GM06990 (cell line): ENCODE data around the gene ARF3.
"Not testable (repeated sequence)": the region's sequence is repeated elsewhere in the genome, so short reads cannot be mapped to it uniquely, and the experiment has no call there.

Experiments
- DNase-seq: peaks from one replicate; pipeline ENCODE4 v3.0.0-alpha.2; 2011; ENCODE audit not compliant: insufficient read length; ENCODE audit errors: extremely low read depth
- H3K27me3 ChIP-seq: replicated peaks from 2 replicates; pipeline ENCODE4 v1.6.0; 2011; ENCODE audit warnings: low read length; ENCODE audit not compliant: control insufficient read depth, insufficient read depth
- H3K36me3 ChIP-seq: 2 replicates; pipeline ENCODE4 v1.5.1; 2011; ENCODE audit warnings: low read length; ENCODE audit not compliant: control insufficient read depth, insufficient read depth
- H3K4me3 ChIP-seq: replicated peaks from 2 replicates; pipeline ENCODE4 v1.5.1; 2011; ENCODE audit warnings: low read depth, mild to moderate bottlenecking, control low read depth, low read length
- TF ChIP-seq, protein P1 (sequence below): IDR thresholded peaks from 2 replicates; pipeline ENCODE4 v1.5.1; 2011; ENCODE audit warnings: low read length, control low read depth, mild to moderate bottlenecking, inconsistent platforms; ENCODE audit not compliant: insufficient read depth, poor library complexity, severe bottlenecking

Gene ARF3

GRCh38 chr12:48925304-48926011, 31.8 kb downstream of the ARF3 start, which contains the start of gene FKBP11:
FKBP11 (minus strand) TSS chr12:48925492; CDS start chr12:48925428, 64 bp downstream.
- Histone ChIP-seq H3K36me3 (peaks cover 13% of the 10 kb centered on the region), H3K4me3 (peak within 1 kb of the TSS; percentile 81), H3K27me3 (no peaks in the 10 kb centered on the region)
- TF ChIP-seq, protein P1, sequence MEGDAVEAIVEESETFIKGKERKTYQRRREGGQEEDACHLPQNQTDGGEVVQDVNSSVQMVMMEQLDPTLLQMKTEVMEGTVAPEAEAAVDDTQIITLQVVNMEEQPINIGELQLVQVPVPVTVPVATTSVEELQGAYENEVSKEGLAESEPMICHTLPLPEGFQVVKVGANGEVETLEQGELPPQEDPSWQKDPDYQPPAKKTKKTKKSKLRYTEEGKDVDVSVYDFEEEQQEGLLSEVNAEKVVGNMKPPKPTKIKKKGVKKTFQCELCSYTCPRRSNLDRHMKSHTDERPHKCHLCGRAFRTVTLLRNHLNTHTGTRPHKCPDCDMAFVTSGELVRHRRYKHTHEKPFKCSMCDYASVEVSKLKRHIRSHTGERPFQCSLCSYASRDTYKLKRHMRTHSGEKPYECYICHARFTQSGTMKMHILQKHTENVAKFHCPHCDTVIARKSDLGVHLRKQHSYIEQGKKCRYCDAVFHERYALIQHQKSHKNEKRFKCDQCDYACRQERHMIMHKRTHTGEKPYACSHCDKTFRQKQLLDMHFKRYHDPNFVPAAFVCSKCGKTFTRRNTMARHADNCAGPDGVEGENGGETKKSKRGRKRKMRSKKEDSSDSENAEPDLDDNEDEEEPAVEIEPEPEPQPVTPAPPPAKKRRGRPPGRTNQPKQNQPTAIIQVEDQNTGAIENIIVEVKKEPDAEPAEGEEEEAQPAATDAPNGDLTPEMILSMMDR: no peak
- peak; percentile 75 for DNase-seq

GRCh38 chr12:48924617-48925303, 32.5 kb downstream of the ARF3 start:
- peak overlapping the region; percentile 81 for H3K4me3 ChIP-seq
- H3K36me3 ChIP-seq: peaks cover 12% of the 10 kb centered on the region
- peak; percentile 87 for DNase-seq
- TF ChIP-seq, protein P1: peak; percentile 97
- no peaks in the 10 kb centered on the region for H3K27me3 ChIP-seq

- no peak for DNase-seq
- TF ChIP-seq, protein P1: no peak
- Histone ChIP-seq H3K4me3 (no peak overlapping the region), H3K36me3 (peaks cover 9% of the 10 kb centered on the region), H3K27me3 (no peaks in the 10 kb centered on the region)
Observed at GRCh38 chr12:48923117-48923516, 34.2 kb downstream of the ARF3 start.

GRCh38 chr12:48917857-48918537, 39.3 kb downstream of the ARF3 start:
- Histone ChIP-seq H3K4me3 (no peak overlapping the region), H3K27me3 (no peaks in the 10 kb centered on the region), H3K36me3 (peaks cover 2% of the 10 kb centered on the region)
- TF ChIP-seq, protein P1: no peak
- no peak for DNase-seq

- DNase-seq: no peak
- no peaks in the 10 kb centered on the region for H3K27me3 ChIP-seq
- TF ChIP-seq, protein P1: no peak
- no peak overlapping the region for H3K4me3 ChIP-seq
- no peaks in the 10 kb centered on the region for H3K36me3 ChIP-seq
Observed at GRCh38 chr12:48910196-48910595, 47.1 kb downstream of the ARF3 start.

- not testable (repeated sequence) for H3K4me3 ChIP-seq, DNase-seq, H3K36me3 ChIP-seq, H3K27me3 ChIP-seq
Observed at GRCh38 chr12:48909698-48910097, 47.6 kb downstream of the ARF3 start.
